GM23338 (cell line): ENCODE measurements around the gene C6orf136.

Source experiments
- CREB1 ChIP-seq: fragments of 250-450 bp; sonication (Bioruptor Pico); IDR thresholded peaks from 2 replicates; pipeline ENCODE4 v1.5.0; 2020; ENCODE audit warnings: low read depth, mild to moderate bottlenecking, moderate library complexity
- EZH2 ChIP-seq: fragments of 200-600 bp; sonication (generic); IDR thresholded peaks from one replicate; pipeline ENCODE4 v1.8.0; 2017; ENCODE audit warnings: antibody characterized with exemption, mild to moderate bottlenecking, low read depth; ENCODE audit not compliant: unreplicated experiment
- EZH2phosphoT487 ChIP-seq: fragments of 200-600 bp; sonication (generic); IDR thresholded peaks from one replicate; pipeline ENCODE4 v1.8.1; 2018; ENCODE audit warnings: antibody characterized with exemption; ENCODE audit not compliant: unreplicated experiment
- JUNB ChIP-seq: IDR thresholded peaks from one replicate; pipeline ENCODE4 v1.6.1; 2016; ENCODE audit warnings: antibody characterized with exemption; ENCODE audit not compliant: unreplicated experiment
- POLR2AphosphoS5 ChIP-seq: IDR thresholded peaks from 2 replicates; pipeline ENCODE4 v1.6.1; 2016; ENCODE audit warnings: antibody characterized with exemption, low read depth
- STAT1 ChIP-seq: IDR thresholded peaks from one replicate; pipeline ENCODE4 v1.6.1; 2016; ENCODE audit warnings: antibody characterized with exemption; ENCODE audit not compliant: unreplicated experiment
- ZNF114 ChIP-seq: fragments of 250-450 bp; sonication (Bioruptor Pico); IDR thresholded peaks from 2 replicates; pipeline ENCODE4 v1.5.0; 2020; ENCODE audit warnings: mild to moderate bottlenecking, moderate library complexity
- ZNF331 ChIP-seq: fragments of 250-450 bp; sonication (Bioruptor Pico); IDR thresholded peaks from 2 replicates; pipeline ENCODE4 v1.5.0; 2020; ENCODE audit warnings: low read depth, mild to moderate bottlenecking, moderate library complexity
- TF ChIP-seq, protein P1 (sequence below), 2 experiments: fragments of 200-600 bp in 1 of 2; sonication (generic) in 1 of 2; conservative IDR thresholded peaks; 2 replicates each; pipeline versions ENCODE4 v1.5.1 to v1.6.1; 2016 to 2017; ENCODE audit warnings: antibody characterized with exemption in 2 of 2, low read depth in 2 of 2, mild to moderate bottlenecking in 2 of 2, moderate library complexity in 1 of 2
- TF ChIP-seq, protein P2 (sequence below): IDR thresholded peaks from one replicate; pipeline ENCODE4 v1.6.1; 2018; ENCODE audit warnings: antibody characterized with exemption; ENCODE audit not compliant: unreplicated experiment
- TF ChIP-seq, protein P3 (sequence below): IDR thresholded peaks from 2 replicates; pipeline ENCODE4 v1.6.1; 2016; ENCODE audit warnings: antibody characterized with exemption

DNA sequence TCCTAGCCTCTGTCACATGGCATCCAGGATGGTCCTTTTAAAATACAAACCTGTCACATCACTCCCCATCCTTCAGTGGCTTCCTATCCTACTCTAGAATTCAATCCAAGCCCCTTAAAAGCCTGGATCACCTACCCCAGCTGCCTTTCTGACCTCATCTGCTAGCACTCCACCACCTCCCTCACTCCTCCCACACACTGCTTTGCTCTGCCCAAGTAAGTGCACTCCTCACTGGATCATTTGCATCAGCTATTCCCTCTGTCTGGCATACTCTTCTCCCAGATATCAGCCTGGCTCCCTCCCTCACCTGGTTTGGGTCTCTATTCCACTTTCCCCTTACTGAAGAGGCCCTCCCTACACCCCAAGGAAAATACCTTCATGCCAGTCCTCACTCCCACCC, 10.5 kb downstream of the C6orf136 start:
- TF ChIP-seq, protein P1, sequence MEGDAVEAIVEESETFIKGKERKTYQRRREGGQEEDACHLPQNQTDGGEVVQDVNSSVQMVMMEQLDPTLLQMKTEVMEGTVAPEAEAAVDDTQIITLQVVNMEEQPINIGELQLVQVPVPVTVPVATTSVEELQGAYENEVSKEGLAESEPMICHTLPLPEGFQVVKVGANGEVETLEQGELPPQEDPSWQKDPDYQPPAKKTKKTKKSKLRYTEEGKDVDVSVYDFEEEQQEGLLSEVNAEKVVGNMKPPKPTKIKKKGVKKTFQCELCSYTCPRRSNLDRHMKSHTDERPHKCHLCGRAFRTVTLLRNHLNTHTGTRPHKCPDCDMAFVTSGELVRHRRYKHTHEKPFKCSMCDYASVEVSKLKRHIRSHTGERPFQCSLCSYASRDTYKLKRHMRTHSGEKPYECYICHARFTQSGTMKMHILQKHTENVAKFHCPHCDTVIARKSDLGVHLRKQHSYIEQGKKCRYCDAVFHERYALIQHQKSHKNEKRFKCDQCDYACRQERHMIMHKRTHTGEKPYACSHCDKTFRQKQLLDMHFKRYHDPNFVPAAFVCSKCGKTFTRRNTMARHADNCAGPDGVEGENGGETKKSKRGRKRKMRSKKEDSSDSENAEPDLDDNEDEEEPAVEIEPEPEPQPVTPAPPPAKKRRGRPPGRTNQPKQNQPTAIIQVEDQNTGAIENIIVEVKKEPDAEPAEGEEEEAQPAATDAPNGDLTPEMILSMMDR (conservative IDR thresholded peaks at IDR 0.05; ENCODE audit: low read depth in 2 of 2), result no peak
- TF ChIP-seq EZH2phosphoT487, result no peak
- TF ChIP-seq EZH2, result no peak
- no peak for TF ChIP-seq POLR2AphosphoS5
- TF ChIP-seq, protein P2, sequence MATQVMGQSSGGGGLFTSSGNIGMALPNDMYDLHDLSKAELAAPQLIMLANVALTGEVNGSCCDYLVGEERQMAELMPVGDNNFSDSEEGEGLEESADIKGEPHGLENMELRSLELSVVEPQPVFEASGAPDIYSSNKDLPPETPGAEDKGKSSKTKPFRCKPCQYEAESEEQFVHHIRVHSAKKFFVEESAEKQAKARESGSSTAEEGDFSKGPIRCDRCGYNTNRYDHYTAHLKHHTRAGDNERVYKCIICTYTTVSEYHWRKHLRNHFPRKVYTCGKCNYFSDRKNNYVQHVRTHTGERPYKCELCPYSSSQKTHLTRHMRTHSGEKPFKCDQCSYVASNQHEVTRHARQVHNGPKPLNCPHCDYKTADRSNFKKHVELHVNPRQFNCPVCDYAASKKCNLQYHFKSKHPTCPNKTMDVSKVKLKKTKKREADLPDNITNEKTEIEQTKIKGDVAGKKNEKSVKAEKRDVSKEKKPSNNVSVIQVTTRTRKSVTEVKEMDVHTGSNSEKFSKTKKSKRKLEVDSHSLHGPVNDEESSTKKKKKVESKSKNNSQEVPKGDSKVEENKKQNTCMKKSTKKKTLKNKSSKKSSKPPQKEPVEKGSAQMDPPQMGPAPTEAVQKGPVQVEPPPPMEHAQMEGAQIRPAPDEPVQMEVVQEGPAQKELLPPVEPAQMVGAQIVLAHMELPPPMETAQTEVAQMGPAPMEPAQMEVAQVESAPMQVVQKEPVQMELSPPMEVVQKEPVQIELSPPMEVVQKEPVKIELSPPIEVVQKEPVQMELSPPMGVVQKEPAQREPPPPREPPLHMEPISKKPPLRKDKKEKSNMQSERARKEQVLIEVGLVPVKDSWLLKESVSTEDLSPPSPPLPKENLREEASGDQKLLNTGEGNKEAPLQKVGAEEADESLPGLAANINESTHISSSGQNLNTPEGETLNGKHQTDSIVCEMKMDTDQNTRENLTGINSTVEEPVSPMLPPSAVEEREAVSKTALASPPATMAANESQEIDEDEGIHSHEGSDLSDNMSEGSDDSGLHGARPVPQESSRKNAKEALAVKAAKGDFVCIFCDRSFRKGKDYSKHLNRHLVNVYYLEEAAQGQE, result no peak
- TF ChIP-seq JUNB, result no peak
- no peak for TF ChIP-seq CREB1 (CRISPR knock-in tag)
- no peak for TF ChIP-seq STAT1
- no peak for TF ChIP-seq ZNF114 (CRISPR knock-in tag)
- TF ChIP-seq, protein P3, sequence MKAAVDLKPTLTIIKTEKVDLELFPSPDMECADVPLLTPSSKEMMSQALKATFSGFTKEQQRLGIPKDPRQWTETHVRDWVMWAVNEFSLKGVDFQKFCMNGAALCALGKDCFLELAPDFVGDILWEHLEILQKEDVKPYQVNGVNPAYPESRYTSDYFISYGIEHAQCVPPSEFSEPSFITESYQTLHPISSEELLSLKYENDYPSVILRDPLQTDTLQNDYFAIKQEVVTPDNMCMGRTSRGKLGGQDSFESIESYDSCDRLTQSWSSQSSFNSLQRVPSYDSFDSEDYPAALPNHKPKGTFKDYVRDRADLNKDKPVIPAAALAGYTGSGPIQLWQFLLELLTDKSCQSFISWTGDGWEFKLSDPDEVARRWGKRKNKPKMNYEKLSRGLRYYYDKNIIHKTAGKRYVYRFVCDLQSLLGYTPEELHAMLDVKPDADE, result no peak
- no peak for TF ChIP-seq ZNF331 (CRISPR knock-in tag)
